GM12801 (cell line): Measurements from ENCODE around the gene CCM2.

Source experiments
- TF ChIP-seq, protein P1 (sequence below): IDR thresholded peaks from one replicate; pipeline ENCODE4 v1.5.1; 2011; ENCODE audit warnings: control low read depth; ENCODE audit not compliant: insufficient read length; ENCODE audit errors: extremely low read depth

Gene CCM2

DNA sequence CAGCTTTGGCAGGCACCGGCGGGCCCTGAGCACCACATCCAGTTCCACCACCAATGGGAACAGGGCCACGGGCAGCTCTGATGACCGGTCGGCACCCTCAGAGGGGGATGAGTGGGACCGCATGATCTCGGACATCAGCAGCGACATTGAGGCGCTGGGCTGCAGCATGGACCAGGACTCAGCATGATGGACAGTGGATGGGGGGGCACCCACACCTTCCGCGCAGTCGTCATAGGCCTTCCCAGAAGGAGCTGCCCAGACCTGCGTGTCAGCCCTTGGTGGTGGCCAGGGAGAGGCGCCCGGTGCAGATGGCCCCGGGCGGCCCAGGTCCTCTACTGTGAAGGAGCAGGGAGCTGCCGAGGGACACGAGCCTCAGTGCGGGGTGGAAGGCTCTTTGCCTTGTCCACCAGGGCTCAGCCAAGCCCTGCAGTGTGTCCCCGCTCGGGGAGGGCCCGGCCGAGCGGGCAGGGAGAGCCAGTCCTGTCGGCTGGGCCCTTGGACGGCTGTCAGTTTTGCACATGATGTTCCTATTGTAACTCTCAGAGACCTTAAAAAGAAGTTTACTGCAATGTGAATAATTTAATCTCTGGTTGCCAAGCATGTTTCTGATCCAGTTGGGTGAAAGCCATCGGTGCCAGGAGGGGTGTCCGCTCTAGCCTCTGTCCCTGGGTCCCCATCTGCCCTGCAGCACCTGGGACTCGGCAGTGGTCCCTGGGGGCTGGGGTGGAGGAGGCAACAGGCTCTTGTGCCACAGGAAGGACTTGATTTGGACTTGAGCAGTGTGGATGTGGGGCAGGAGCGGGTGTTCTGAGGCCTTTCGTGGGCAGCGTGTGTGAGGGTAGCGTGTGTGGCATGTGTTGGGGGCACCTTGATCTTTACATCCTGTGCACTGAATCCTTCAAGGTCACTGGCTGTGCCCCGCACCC is 76.1 kb downstream of the CCM2 start:
- TF ChIP-seq, protein P1, sequence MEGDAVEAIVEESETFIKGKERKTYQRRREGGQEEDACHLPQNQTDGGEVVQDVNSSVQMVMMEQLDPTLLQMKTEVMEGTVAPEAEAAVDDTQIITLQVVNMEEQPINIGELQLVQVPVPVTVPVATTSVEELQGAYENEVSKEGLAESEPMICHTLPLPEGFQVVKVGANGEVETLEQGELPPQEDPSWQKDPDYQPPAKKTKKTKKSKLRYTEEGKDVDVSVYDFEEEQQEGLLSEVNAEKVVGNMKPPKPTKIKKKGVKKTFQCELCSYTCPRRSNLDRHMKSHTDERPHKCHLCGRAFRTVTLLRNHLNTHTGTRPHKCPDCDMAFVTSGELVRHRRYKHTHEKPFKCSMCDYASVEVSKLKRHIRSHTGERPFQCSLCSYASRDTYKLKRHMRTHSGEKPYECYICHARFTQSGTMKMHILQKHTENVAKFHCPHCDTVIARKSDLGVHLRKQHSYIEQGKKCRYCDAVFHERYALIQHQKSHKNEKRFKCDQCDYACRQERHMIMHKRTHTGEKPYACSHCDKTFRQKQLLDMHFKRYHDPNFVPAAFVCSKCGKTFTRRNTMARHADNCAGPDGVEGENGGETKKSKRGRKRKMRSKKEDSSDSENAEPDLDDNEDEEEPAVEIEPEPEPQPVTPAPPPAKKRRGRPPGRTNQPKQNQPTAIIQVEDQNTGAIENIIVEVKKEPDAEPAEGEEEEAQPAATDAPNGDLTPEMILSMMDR, result no peak

DNA sequence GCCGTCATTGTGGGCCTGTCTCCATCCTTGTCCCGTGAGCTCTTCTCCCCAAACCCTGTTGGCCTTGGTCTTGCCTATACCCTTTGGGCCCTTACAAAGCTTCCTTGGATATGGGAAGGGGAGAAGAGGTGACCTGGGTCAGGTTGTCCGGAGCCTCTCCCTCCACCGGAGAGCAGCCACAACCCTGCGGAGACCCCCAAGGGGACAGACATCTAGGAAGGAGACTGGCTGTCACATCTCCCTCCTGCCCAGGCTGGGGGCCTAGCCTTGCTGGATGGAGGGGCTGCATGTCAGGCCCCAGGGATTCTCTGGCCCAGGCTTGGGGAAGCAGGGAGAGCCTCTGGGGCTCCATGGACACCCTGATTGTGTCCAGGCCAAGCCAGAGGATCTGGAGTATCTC is 76.9 kb downstream of the CCM2 start:
- TF ChIP-seq, protein P1, result no peak

DNA sequence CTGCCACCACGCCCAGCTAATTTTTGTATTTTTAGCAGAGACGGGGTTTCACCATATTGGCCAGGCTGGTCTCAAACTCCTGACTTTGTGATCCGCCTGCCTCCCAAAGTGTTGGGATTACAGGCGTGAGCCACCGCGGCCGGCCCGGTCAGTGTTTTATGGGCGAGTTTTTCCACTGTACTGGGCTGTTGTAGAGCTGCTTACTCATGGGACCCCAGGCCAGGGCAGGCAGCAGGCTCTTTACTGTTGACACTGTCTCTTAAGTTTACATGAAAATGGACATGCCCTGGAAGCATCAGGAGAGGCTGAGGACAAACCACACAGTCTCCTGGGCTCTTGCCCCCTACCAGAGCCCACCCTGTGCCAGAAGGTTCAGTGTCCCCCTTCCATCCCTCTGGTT is 77.6 kb downstream of the CCM2 start:
- TF ChIP-seq, protein P1, result no peak

DNA sequence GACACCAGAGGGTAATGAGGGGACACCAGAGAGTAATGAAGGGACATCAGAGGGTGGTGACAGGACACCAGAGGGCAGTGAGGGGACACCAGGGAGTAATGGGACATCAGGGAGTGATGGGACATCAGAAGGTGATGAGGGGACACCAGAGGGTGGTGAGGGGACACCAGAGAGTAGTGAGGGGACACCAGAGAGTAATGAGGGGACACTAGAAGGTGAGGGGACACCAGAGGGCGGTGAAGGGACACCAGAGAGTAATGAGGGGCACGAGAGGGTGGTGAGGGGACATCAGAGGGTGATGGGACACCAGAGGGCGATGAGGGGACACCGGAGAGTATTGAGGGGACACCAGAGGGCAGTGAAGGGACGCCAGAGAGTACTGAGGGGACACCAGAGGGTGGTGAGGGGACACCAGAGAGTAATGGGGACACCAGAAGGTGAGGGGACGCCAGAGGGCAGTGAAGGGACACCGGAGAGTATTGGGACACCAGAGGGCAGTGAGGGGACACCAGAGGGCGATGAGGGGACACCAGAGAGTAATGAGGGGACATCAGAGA is 78.2 kb downstream of the CCM2 start:
- TF ChIP-seq, protein P1, result no peak

DNA sequence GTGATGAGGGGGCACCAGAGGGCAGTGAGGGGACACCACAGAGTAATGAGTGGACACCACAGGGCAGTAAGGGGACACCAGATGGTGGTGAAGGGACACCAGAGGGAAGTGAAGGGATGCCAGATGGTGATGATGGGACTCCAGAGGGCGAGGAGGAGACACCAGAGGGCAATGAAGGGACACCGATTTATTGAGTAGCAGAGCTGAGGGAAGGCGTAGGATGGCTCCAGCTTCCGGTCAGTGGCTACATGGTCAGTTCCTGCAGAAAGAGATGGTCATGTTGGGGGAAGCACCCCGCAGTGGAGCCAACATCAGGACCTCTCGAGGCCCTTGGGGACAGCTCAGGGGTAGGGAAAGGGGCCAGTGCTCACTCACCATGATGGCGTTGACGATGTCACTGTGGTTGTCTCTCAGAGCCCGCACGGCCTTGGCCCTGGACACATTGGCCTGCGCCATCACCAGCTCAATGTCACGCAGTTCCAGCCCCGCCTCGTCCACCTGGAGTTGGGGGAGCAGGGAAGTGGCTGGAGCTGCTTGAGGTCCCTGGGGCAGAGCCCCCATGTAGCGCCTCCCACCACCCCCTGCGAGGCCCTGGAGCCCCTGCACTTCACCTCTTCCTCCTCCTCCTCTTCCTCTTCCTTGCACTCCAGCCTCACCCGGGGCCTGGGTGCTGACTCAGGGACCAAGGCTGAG is 80.4 kb downstream of the CCM2 start:
- TF ChIP-seq, protein P1, result no peak

- TF ChIP-seq, protein P1, result no peak
These were observed 81.1 kb downstream of the CCM2 start for GRCh38 chr7:45080958-45081669.

- TF ChIP-seq, protein P1, result no peak
These were observed 81.6 kb downstream of the CCM2 start for GRCh38 chr7:45081670-45081974.
